ENCODE results near the gene CRACDL.

Gene CRACDL

DNA sequence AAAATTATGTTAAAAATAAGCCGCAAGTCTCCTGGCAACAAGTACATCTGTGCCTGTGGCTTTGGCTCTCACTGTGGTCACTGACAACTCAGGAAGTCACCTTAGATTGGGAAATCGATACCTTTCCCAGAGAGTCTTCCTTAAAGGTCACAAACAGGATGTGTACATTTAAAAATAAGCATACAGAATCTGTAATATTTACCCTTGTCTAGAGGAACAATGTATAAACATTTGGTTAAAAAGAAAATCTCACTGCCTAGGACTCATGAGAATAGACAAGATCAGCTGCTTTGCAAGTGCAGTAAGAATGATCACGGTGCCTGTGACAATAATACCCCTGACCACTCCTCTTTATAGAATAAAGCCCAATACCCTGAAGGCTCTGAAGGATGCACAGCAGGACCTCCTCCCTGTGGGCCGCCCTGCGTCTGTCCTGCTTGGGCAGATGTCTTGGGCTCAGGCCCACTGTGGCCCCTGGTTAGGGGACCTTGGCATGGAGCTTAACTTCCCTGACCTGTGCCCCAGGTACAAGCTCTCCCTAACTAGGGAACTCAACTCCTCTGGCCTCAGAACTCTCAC lies 107.1 kb downstream of the CRACDL start:
- H3K4me3 ChIP-seq (ENCODE audit: low read length) = no peak overlapping the region
- TF ChIP-seq ZNF274 (IDR thresholded peaks at IDR 0.05; ENCODE audit: low read depth, low read length) = no peak

DNA sequence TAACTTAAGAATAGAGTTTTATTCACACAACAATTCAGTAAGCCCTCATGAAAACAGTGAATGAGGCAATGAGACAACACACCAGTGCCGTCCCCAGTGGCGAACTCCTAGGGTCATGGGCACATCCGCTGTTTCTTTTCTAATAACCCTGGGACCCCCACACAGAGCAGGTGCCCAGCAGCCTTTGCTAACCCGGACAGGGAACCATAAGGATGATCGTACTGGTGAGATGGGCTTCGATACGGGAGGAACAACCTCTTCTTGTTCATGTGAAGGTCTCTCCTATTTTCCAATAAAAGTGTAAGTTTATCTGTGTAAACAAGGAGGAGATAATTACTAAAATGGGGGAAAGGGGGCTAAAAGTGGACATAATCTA lies 107.7 kb downstream of the CRACDL start:
- H3K4me3 ChIP-seq (ENCODE audit: low read length) = no peak overlapping the region
- no peak for TF ChIP-seq ZNF274 (IDR thresholded peaks at IDR 0.05; ENCODE audit: low read depth, low read length)

DNA sequence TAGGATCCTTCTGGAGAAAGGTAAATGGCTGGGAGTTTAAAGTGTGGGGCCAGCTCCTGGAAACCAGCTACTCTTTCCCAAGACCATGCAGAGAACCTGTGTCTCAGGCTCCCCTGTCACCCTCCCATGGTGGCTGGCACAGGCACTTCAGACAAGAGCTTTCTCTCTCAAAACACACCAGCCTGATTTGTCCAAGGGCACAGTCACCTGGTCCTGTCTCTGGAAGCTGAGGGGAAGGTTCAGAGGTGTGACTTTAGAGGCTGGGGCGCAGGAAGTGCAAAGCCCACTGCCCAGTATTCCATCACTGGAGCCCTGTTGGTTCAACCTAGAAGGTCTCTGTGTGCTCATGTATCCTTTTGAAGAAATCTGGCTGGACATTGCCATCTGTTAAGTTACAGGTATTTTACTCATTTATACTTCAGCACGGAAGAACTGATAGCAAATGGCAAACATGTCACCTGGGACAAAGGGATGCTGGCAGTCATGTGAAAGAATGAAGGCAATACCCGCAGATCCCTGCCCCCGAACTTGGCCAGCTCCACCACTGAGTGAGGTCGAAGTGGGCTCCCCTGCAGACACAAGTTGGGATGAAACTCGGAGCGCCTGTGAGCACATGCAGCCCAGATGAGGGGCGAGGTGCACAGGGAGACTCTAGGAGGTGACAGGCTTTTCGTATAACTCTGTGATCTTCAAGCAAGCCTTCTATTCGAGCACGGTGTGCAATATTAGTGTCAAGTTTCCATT lies 108.2 kb downstream of the CRACDL start:
- no peak for TF ChIP-seq ZNF274 (IDR thresholded peaks at IDR 0.05; ENCODE audit: low read depth, low read length)
- H3K4me3 ChIP-seq (ENCODE audit: low read length) = no peak overlapping the region

DNA sequence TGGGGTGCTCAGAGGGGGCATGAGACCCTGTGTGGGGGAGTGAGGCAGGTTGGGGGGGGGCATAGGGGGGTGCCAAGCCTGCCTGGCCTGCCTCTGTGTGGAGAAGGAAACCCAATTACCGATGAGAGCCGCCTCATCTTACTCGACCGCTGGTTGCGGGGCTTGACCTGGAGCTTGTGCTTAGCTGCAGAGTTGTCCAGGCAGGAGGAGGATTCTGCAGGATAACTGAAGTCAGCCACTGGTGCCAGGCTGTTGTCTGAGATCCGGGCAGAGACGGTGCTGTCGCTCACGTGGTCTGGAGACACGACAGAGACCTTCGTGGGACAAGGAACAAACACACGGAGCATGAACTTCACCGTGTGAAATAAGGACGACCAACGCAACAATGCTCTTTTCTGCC lies 109.2 kb downstream of the CRACDL start:
- no peak overlapping the region for H3K4me3 ChIP-seq (ENCODE audit: low read length)
- TF ChIP-seq ZNF274 (IDR thresholded peaks at IDR 0.05; ENCODE audit: low read depth, low read length) = no peak

DNA sequence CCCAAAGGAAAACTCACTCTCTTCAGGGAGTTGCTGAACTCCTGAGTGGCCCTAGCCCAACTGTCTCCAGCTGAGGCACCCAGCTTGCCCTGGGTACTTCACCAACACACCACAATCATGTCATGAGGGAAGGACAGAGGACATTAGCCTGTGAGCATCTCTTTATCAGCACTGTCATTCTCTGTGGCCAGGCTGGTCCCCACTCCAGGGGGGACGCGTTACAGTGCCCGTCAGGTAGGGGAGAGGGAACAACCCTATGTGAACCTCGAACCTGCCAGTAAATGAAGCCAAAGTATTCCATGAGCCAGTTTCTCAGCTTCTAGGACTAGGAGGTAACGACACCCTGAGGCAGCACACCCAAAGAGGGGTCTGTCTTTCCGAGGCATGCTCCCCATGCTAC lies 110.2 kb downstream of the CRACDL start:
- no peak for TF ChIP-seq ZNF274 (IDR thresholded peaks at IDR 0.05; ENCODE audit: low read depth, low read length)

DNA sequence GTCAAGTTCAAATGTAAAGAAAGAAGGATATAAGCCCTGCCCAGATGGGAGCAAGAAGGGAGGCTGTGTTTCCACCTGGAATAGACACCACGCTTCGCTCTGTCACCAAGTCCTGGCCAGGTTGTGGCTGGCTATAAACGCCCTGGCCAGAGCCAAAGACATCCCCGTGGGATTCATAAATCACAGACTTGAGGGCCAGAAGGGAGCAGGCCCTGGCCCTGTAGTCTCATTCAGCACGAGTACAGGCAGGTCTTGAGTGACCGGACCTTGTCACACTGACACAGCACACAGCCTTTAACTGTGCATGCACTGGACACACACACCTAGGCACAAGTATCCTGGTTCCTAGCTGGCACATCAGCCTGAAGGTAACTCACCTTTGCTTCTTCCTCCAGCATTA lies 110.6 kb downstream of the CRACDL start:
- H3K4me3 ChIP-seq (ENCODE audit: low read length) = no peak overlapping the region
- TF ChIP-seq ZNF274 (IDR thresholded peaks at IDR 0.05; ENCODE audit: low read depth, low read length) = no peak

More for the DNA sequence above, 110.2 kb downstream of the CRACDL start:
- H3K4me3 ChIP-seq (ENCODE audit: low read length) = no peak overlapping the region

DNA sequence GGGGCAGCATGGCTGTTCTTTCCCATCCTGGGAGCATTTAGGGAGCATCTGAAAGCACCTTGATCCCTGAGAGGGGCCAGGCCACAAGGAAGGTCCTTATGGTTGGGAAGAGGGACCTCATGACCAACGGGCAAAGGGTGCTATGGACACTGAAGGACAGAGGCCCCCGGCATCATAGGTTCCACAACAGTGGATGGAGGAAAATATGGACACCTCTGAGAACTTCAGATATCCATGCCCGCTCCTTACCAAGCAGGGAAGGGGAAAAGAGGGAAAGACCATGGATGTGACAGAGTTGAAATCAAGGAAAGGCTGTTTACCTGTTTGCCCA lies 111.0 kb downstream of the CRACDL start:
- no peak for TF ChIP-seq ZNF274 (IDR thresholded peaks at IDR 0.05; ENCODE audit: low read depth, low read length)

DNA sequence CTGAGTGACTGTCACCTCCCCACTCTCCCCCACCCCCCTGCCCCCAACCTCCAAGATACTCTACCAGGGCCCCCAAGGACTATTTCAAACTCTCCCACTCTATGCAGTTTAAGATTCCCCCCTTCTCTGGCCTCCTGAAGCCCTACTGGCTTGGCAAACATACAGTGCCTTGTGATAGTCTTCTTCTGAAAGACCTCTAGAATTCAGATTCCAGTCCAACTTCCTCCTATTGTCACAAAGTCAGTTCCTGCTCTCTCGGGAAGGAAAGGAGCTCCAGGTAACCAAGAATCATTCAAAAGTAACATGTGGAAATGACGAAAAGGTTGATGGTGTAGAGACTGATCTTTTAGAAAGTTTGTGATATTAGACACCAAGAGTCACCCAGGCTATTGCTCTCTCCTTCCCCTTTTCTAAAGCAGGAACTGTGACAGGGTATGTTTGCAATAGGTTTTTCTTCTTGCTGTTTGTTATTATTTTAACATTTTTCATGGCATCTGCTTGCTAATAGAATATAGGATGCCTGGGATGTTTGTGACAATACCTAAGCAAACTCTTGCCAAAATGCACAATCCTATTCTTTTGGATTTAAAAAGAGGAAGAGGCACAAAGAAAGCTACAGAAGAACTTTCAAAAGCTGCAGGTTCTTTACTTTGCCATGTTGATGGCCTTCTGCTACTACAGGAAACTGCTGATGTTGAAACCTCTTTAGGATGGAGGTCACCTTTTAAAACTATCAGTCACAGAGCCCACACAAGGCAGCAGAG lies 111.6 kb downstream of the CRACDL start:
- no peak for TF ChIP-seq ZNF274 (IDR thresholded peaks at IDR 0.05; ENCODE audit: low read depth, low read length)
- H3K4me3 ChIP-seq (ENCODE audit: low read length) = no peak overlapping the region

More for the DNA sequence above, 111.0 kb downstream of the CRACDL start:
- H3K4me3 ChIP-seq (ENCODE audit: low read length) = no peak overlapping the region

DNA sequence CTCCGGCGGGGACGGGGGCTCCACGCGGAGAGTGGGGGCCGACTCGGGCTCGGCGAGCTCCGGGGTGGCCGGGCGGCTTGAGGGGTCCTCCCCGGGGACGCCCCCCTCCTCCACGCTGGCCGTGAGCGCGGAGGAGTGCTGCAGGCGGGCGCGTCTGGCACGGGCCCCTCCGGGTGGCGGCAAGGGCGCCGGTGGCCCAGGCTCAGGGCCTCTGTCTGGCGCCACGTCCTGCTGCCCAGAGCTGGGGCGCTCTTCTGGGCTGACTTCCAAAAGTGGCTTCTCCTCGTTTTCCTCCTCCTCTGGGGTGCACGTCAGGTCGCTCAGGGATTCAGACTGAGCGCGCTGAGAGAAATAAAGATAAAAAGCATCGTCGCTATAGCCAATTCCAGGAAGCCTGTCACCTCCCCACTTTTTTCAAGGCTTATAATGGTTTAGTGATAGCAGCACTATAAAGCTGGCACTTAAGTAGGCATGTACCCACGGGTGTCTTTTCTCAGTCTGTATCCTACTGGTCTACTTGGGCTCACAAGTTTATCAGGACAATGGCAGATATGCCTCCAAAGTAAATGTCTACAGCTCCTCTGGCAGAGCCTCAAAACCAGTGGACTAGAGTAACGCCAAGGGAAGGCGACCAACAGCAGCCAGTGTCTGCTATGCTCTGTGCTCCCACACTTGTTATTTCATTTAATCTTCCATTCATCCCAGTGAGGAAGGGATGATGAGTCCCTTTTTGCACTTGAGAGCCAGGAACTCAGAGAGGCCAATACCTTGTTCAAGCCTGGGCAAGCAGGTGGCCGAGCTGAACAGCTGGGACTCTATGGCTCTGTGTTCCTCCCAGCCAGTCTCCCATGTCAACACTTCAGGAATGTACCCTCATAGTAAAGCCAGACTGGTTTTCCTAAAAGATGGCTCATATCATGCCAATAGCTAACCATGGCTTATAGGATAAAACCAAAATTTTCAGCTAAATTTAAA lies 112.5 kb downstream of the CRACDL start:
- no peak for TF ChIP-seq ZNF274 (IDR thresholded peaks at IDR 0.05; ENCODE audit: low read depth, low read length)
- no peak overlapping the region for H3K4me3 ChIP-seq (ENCODE audit: low read length)

DNA sequence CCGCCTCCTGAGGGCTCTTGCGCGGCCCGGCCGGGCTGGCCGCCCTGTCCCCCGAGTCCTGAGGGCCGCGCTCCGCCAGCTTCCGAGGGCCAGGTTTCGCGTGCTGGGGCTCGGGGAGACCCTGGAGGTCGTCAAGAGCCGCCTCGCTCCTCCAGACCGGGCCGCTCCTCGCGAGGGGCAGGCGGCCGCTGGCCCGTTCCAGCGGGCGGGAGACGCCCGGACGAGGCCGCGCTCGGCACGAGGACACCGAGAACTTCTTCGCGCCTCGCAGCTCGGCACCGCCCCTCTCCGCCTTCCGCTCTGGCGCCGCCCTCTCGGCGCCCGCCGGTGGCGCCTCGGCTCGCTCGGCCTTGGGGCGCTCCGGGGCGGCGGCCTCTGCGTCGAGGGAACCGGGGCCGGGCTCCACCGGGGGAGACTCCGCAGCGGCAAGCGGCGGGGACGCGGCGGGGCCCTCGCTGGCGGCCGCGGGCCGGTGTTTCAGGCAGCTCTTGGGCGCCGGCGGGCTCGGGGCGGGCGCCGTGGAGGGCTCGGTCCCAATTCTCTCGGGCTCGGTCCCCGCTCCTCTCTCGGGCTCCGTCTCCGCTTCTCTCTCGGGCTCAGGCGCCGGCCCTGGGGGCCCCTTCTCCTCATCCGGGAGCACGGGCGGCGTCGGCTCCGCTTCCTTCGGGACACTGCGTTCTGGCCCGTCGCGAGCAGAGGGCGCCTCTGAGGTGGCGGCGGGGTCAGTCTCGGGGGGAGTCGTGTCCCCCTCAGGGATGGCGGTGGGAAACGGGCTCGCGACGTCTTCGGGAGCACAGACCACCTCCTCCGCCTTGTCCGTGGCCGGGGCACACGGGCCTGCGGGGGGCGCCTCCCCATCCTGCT lies 113.5 kb downstream of the CRACDL start:
- no peak for TF ChIP-seq ZNF274 (IDR thresholded peaks at IDR 0.05; ENCODE audit: low read depth, low read length)
- H3K4me3 ChIP-seq (ENCODE audit: low read length) = no peak overlapping the region

DNA sequence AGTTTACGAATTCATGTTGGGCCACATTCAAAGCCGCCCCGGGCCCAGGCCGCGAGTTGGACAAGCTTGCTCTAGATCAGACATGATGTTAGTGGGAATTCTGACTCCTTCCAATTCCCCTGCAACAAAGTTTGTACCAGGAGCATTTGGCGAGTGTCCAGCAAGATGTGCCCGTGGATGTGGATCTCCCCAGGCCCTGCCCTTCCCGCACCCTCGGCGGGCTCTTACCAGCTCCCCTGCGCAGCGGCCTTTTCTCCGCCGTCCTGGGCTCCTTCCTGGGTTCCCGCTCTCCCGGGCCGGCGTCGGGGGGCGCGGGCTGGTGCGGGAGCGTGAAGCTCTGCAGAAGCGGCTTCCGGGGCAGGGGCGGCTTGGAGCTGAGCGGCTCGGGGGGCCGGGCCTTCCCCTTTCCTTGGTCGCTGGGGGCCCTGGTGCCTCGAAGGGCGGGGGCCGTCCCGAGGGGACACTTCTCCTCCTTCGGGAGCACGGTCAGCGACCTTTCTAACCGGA lies 114.3 kb downstream of the CRACDL start:
- TF ChIP-seq ZNF274 (IDR thresholded peaks at IDR 0.05; ENCODE audit: low read depth, low read length) = no peak
- no peak overlapping the region for H3K4me3 ChIP-seq (ENCODE audit: low read length)

DNA sequence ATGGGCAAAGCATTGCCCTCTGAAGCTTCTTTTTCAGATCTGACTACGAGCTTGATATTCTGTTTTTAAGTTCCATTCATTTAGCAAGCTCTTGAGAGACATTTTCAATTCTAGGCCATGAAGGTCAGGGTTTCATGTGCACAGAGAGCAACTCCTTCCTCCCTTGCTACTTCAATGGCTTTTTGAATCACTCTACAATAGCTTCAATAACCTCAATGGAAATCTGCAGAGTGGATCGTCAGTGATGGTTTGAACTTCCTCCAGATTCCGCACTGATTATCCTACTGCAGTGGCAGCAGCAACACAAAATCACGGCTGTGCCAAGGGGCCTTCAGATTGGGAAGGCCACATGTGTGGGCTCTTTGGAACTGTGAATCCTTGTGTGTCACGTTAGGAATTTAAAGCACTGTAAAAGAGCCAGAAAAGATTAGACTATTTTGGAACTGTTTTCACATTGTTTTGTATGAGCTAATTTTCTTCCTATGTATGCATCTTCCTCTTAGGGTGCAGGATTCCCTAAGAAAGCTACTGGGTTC lies 116.7 kb downstream of the CRACDL start:
- TF ChIP-seq ZNF274 (IDR thresholded peaks at IDR 0.05; ENCODE audit: low read depth, low read length) = no peak

DNA sequence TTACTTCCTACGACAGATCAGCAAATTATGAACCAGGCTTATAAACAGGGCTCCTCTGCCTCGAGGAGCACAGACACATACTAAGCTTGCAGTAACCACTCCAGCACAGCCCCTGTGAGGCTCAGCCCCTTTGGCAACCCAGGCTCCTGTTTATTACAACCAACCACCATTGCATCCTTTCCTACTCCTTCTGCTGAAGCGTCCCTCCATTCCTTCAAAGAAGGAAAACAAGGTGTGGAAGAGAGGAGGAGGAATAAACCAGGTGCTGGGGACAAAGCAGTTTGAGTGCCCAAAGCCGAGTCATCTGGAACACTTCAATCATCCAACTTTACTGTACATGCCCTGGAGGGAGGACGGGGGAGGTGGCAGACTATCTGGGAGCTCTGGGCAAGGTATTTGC lies 117.9 kb downstream of the CRACDL start:
- TF ChIP-seq ZNF274 (IDR thresholded peaks at IDR 0.05; ENCODE audit: low read depth, low read length) = no peak
- H3K4me3 ChIP-seq (ENCODE audit: low read length) = no peak overlapping the region

More for the DNA sequence above, 116.7 kb downstream of the CRACDL start:
- H3K4me3 ChIP-seq (ENCODE audit: low read length) = no peak overlapping the region
